Caki2 (cell line): ENCODE results near the gene CD46. TPM values are rescaled to one million over a fixed set of nuclear protein-coding genes. Genes with fewer than 3 reads are reported as not detected.
"Not testable (repeated sequence)": the region's sequence is repeated elsewhere in the genome, so short reads cannot be mapped to it uniquely, and the experiment has no call there.

Experiments
- DNase-seq: peaks from one replicate; pipeline ENCODE4 v3.0.0-alpha.2; 2015; ENCODE audit warnings: low read depth
- in situ Hi-C: cut with HindIII; loops from 2 replicates; pipeline ENCODE4 v1.10.0; 2016; ENCODE audit warnings: low sequenced_read_pairs, low pct_unique_long_range_greater_than_20kb, mixed read lengths
- total RNA-seq: library from RNA; depleted of rRNA; stranded (reverse); fragments of >200 nt; shearing (Covaris generic); gene quantifications from 2 replicates; pipeline ENCODE4 v1.2.3, GENCODE V29; 2014; ENCODE audit warnings: low replicate concordance; rRNA removed

Gene CD46
- total RNA-seq = 143 TPM in 2 replicates

DNA sequence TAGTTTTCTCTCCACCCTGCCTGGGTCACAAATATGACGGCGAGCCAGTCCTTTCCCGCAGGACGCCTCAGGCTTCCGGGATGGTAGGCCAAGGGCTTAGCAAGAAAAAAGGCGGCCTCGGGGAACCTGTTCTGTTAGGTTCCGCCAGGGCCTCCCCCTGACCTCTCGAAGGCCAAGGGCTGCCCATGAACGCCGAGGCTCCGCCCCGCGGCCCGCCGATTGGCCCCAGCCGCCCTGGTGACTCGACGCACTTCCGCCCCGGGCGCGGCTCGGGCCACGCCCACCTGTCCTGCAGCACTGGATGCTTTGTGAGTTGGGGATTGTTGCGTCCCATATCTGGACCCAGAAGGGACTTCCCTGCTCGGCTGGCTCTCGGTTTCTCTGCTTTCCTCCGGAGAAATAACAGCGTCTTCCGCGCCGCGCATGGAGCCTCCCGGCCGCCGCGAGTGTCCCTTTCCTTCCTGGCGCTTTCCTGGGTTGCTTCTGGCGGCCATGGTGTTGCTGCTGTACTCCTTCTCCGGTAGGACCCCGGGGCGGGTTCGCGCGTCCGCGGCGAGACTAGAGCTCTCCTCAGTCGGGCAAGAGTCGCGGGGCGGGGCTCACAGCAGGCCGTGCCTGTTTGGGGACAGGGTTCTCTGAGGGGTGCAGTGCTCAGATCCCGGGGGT, at the start of gene CD46:
Gene CD46, plus strand, starts transcription at position 265 of the 666 bp plus-strand sequence. Its CDS starts 159 bp downstream, at position 424.
- DNase-seq = peak; percentile 94
- in situ Hi-C loops = no loop called here

GRCh38 chr1:207702317-207702716, 49.5 kb upstream of the CD46 start:
- in situ Hi-C loops = no loop called here
- no peak for DNase-seq

DNA sequence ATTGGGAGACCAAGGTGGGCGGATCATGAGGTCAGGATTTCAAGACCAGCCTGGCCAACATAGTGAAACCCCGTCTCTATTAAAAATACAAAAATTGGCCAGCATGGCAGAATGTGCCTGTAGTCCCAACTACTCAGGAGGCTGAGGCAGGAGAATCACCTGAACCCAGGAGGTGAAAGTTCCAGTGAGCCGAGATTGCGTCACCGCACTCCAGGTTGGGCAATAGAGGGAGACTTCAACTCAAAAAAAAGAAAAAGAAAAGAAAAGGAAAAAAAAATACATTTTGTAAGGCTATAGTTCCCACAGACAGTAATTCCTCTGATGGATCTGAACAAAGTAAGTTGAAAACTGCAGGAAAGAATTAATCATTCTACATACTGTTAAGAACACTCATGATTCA, 48.1 kb upstream of the CD46 start:
- in situ Hi-C loops = no loop called here
- DNase-seq = no peak

- DNase-seq = peak; percentile 47
- in situ Hi-C loops = not testable (repeated sequence)
These were observed 43.9 kb upstream of the CD46 start for GRCh38 chr1:207708004-207708403.

GRCh38 chr1:207711285-207711684, 40.6 kb upstream of the CD46 start:
- in situ Hi-C loops = no loop called here
- peak; percentile 39 for DNase-seq

DNA sequence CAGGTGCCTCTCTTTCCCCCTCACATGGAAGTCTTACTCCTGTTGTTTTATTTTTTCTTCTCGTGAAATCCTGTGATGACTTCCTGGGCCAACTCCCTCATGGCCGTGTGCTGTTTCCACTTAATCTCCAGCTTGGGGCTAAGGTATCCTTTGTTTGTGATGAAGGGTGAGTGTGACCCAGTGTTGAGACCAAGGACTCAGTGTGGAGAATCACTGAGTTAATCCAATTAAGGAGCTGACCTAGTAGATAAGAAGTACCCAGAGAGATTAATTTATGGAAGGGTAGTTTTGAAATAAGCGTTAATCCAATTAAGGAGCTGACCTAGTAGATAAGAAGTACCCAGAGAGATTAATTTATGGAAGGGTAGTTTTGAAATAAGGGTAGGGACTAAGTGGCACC, 39.2 kb upstream of the CD46 start:
- in situ Hi-C loops, DNase-seq: not testable (repeated sequence)

GRCh38 chr1:207713529-207713928, 38.3 kb upstream of the CD46 start:
- in situ Hi-C loops = no loop called here
- DNase-seq = no peak

DNA sequence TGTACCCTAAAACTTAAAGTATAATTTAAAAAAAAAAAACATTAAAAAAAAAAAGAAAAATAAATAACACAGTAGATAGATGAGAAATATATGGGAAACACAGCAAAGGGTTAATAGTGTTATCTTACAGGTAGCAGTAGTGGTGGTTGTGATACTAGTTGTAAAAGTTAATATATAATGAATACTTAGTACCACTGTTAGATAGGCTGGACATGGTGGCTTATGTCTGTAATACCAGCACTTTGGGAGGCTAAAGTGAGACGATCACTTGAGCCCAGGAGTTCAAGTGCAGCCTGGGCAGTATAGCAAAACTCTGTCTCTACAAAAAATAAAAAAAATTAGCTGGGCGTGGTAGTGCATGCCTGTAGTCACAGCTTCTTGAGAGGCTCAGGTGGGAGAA, 32.6 kb upstream of the CD46 start:
- in situ Hi-C loops = no loop called here
- no peak for DNase-seq

- DNase-seq, in situ Hi-C loops: not testable (repeated sequence)
These were observed 23.5 kb upstream of the CD46 start for GRCh38 chr1:207728200-207728858.

- in situ Hi-C loops, DNase-seq: not testable (repeated sequence)
These were observed 14.2 kb upstream of the CD46 start for GRCh38 chr1:207737503-207738157.

DNA sequence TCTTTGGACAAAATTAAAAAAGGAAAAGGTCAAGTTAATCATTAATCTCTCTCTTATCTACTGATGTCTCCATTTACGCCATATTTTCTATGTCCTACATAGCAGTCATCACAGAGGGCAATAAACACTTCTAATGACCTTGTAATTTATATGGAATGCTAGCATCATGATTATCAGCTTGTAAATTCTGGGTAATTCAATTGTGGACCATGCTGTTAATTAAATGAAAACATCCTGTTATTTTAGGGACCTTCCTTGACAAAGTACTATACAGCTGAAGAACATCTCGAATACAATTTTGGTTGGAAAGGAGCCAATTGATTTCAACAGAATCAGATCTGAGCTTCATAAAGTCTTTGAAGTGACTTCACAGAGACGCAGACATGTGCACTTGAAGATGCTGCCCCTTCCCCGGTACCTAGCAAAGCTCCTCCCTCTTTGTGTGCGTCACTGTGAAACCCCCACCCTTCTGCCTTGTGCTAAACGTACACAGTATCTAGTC, 13.6 kb upstream of the CD46 start:
- in situ Hi-C loops, DNase-seq: not testable (repeated sequence)

- in situ Hi-C loops = no loop called here
- DNase-seq = no peak
These were observed 11.6 kb upstream of the CD46 start for GRCh38 chr1:207740207-207740606.

- no peak for DNase-seq
- in situ Hi-C loops = no loop called here
These were observed 8.9 kb upstream of the CD46 start for GRCh38 chr1:207742850-207743555.

GRCh38 chr1:207744000-207744534, 7.8 kb upstream of the CD46 start:
- in situ Hi-C loops = no loop called here
- no peak for DNase-seq

DNA sequence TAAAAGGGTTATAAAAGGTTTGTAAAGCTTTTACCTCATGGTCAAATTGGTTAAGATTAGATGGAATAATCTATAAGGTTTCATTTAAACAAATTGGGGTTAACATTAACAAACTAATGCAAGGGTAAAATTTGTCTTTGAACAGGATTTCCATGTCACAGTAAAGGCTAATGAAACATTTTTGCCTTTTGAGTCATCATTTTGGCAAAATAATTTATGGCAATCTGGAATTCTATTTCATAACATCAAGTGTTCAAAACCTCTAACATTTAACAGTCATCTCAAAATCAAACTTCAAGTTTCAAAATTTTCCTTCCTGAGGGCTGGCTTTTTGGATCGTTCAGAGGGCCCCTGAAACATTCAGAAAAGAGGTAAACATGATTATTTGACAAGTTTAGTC, 6.6 kb upstream of the CD46 start:
- in situ Hi-C loops = no loop called here
- no peak for DNase-seq

- DNase-seq = no peak
- in situ Hi-C loops = no loop called here
These were observed 5.8 kb upstream of the CD46 start for GRCh38 chr1:207745839-207746767.
